Lower leg skin (tissue), 4 donors: ENCODE measurements around the gene CCDC66. TPM values are rescaled to one million over a fixed set of nuclear protein-coding genes. Genes with fewer than 3 reads are reported as not detected.

Source experiments
- DNase-seq, 2 donors: peaks; one replicate each; pipeline ENCODE4 v3.0.0-alpha.2; 2019; ENCODE audit warnings: low spot score in 2 of 2
- H3K4me3 ChIP-seq: fragments of 200-600 bp; sonication (generic); 2 replicates; pipeline ENCODE4 v1.5.1; 2017; ENCODE audit warnings: mild to moderate bottlenecking, low read depth; ENCODE audit not compliant: poor library complexity, severe bottlenecking
- CTCF ChIP-seq, 3 donors: fragments of 450-650 bp; IDR thresholded peaks; one replicate each; pipeline ENCODE4 v1.5.1; 2016; ENCODE audit warnings: antibody characterized with exemption in 3 of 3, mild to moderate bottlenecking in 3 of 3, moderate library complexity in 2 of 3
- POLR2A ChIP-seq, 2 donors: fragments of 450-650 bp; IDR thresholded peaks; one replicate each; pipeline ENCODE4 v1.6.1; 2016 to 2017; ENCODE audit warnings: antibody characterized with exemption in 2 of 2, mild to moderate bottlenecking in 1 of 2, moderate library complexity in 1 of 2
- WGBS, 2 donors: methylation state at CpG; one replicate each; pipeline ENCODE4 v1.1.5; 2018; 5-methylcytosine and 5-hydroxymethylcytosine counted together
- intact Hi-C: fragments of 100-400 bp; cut with DNase I; formaldehyde crosslinking; loops from one replicate; pipeline ENCODE4 v1.15.0; 2023; ENCODE audit warnings: low total_unique reads
- total RNA-seq, 4 donors: library from RNA; depleted of rRNA; stranded (reverse); fragments of >200 nt; gene quantifications; one replicate each; pipeline ENCODE4 v1.1.0, GENCODE V29; 2016

CCDC66 gene
- total RNA-seq, 4 donors from 2014 or later = 13.4 to 37.5 (median 16.5) TPM

GRCh38 chr3:56654460-56654859, 97.5 kb downstream of the CCDC66 start:
- 92 to 94% methylated on average over 1 of the region's 1 CpG for WGBS, 2 donors
- TF ChIP-seq POLR2A (IDR thresholded peaks at IDR 0.05) (no peak), CTCF (IDR thresholded peaks at IDR 0.05) (no peak)
- intact Hi-C loops = no loop called here
- no peak for DNase-seq
- H3K4me3 ChIP-seq = no peak overlapping the region

GRCh38 chr3:56655709-56656108, 98.7 kb downstream of the CCDC66 start:
- WGBS, 2 donors = 94 to 96% methylated on average over 1 of the region's 1 CpG
- no peak overlapping the region for H3K4me3 ChIP-seq
- TF ChIP-seq POLR2A (IDR thresholded peaks at IDR 0.05) (no peak), CTCF (IDR thresholded peaks at IDR 0.05) (no peak)
- no peak for DNase-seq
- intact Hi-C loops = no loop called here

- DNase-seq = no peak
- TF ChIP-seq POLR2A (IDR thresholded peaks at IDR 0.05) = no peak
- no peak overlapping the region for H3K4me3 ChIP-seq
- 90 to 92% methylated on average over 2 of the region's 2 CpGs for WGBS, 2 donors
- intact Hi-C loops = no loop called here
Observed at GRCh38 chr3:56664823-56665222, 107.8 kb downstream of the CCDC66 start.

GRCh38 chr3:56667973-56668579, 111.1 kb downstream of the CCDC66 start:
- no peak overlapping the region for H3K4me3 ChIP-seq
- intact Hi-C loops = no loop called here
- no peak for TF ChIP-seq POLR2A (IDR thresholded peaks at IDR 0.05)
- no peak for TF ChIP-seq CTCF (IDR thresholded peaks at IDR 0.05)
- no peak for DNase-seq
- 65 to 69% methylated on average over 3 of the region's 3 CpGs for WGBS, 2 donors

Other genes with a start within 250 kb of the CCDC66 start
- gene ERC2, start 88.7 kb upstream of the CCDC66 start, total RNA-seq = 1 to 10 TPM in 1 of 4 donors, under 1 TPM in 2, not detected in 1; 0.23 to 1.3 (median 0.42) TPM
- 10 to 100 TPM; 53.7 to 70.1 (median 64.8) TPM for gene TASOR, start 126.1 kb downstream of the CCDC66 start, total RNA-seq
- gene ARHGEF3, start 244.8 kb downstream of the CCDC66 start, total RNA-seq = 10 to 100 TPM; 13.3 to 28.5 (median 19.1) TPM